ENCODE data around the gene RAB19. TPM values are rescaled to one million over a fixed set of nuclear protein-coding genes. Genes with fewer than 3 reads are reported as not detected.

Gene RAB19
- total and polyA plus RNA-seq, 7 donors = 1.8 to 8.2 (median 3.0) TPM; not detected in 4

DNA sequence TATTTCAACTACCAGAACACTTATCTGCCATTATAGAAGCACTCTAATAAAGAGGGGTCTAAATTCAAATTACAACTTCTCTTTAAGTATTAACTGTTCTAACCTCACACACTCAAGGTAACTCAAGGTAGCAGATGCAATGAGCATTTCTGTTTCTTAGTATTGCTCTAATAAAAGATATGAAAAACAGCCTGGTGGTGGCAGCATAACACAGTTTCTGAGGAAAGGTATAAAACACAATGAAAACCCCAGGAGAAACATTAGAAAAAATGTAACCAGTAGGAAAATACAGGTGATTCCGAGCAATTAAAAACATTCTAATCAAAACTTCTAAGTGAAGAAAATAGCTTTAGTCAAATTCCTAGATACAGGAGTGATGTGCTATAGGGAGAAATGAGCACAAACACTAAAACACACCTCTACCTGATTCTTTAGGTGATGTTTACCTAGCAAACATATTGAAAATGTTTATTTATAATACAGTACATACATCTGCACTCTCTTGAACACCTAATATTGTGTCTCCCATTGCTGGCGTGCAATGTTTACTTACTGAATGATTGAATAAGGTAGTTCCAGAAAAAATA is 72.0 kb downstream of the RAB19 start:
- TF ChIP-seq, protein P1, sequence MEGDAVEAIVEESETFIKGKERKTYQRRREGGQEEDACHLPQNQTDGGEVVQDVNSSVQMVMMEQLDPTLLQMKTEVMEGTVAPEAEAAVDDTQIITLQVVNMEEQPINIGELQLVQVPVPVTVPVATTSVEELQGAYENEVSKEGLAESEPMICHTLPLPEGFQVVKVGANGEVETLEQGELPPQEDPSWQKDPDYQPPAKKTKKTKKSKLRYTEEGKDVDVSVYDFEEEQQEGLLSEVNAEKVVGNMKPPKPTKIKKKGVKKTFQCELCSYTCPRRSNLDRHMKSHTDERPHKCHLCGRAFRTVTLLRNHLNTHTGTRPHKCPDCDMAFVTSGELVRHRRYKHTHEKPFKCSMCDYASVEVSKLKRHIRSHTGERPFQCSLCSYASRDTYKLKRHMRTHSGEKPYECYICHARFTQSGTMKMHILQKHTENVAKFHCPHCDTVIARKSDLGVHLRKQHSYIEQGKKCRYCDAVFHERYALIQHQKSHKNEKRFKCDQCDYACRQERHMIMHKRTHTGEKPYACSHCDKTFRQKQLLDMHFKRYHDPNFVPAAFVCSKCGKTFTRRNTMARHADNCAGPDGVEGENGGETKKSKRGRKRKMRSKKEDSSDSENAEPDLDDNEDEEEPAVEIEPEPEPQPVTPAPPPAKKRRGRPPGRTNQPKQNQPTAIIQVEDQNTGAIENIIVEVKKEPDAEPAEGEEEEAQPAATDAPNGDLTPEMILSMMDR (IDR thresholded peaks at IDR 0.05) = peak in 3 of 4 experiments; percentile 44 to 55 (median 47)
- no peak for TF ChIP-seq POLR2AphosphoS5 (IDR thresholded peaks at IDR 0.05)
- H3K9me3 ChIP-seq = no peaks in the 10 kb centered on the region
- H3K27me3 ChIP-seq = no peaks in the 10 kb centered on the region
- DNase-seq = peak; percentile 57
- WGBS, 2 donors = 12 to 44% methylated on average over 2 of the region's 2 CpGs
- peaks cover 0 to 34% (median 22%) of the 10 kb centered on the region in 4 donors for H3K4me1 ChIP-seq
- peaks cover 0 to 13% (median 2%) of the 10 kb centered on the region in 4 donors for H3K36me3 ChIP-seq
- no peak overlapping the region for H3K4me3 ChIP-seq
- intact Hi-C loops (cut with DNase I) = loop anchor here (2.0 to 10.0 kb wide), 4 partner anchors 41 to 539 kb away; partner anchors contain the start of genes KDM7A and MRPS33
- peak overlapping the region in 1 of 4 donors; percentile 87 for H3K27ac ChIP-seq

DNA sequence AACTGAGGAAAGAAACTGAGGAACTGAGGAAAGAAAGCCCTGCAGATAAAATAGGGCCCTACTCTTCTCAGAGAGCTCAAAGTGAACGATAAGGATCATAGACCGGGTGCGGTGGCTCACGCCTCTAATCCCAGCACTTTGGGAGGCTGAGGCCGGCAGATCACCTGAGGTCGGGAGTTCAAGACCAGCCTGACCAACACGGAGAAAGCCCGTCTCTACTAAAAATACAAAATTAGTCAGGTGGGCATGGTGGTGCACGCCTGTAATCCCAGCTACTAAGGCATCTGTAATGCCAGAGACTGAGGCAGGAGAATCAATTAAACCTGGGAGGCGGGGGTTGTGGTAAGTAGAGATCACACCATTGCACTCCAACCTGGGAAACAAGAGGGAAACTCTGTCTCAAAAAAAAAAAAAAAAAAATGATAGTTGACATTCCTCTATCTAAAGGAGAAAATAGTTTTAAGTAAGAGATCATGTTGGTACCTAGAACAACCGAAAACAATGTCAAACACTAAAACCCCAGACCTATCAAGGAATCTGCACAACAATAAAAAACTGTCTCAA is 72.9 kb downstream of the RAB19 start:
- Histone ChIP-seq H3K4me1 (peaks cover 0 to 34% (median 22%) of the 10 kb centered on the region in 4 donors), H3K4me3 (no peak overlapping the region), H3K27ac (peak overlapping the region in 2 of 4 donors; percentile 87 to 96), H3K9me3 (no peaks in the 10 kb centered on the region), H3K27me3 (no peaks in the 10 kb centered on the region), H3K36me3 (peaks cover 0 to 3% (median 0%) of the 10 kb centered on the region in 4 donors)
- no peak for DNase-seq
- WGBS, 2 donors = 28 to 76% methylated on average over 11 of the region's 11 CpGs
- intact Hi-C loops (cut with DNase I) = loop anchor here (2.0 to 10.0 kb wide), 4 partner anchors 41 to 538 kb away; partner anchors contain the start of genes KDM7A and MRPS33
- no peak for TF ChIP-seq EP300 (IDR thresholded peaks at IDR 0.05)
- TF ChIP-seq POLR2A (IDR thresholded peaks at IDR 0.05) = no peak

Small RNA genes within 50 kb of the gene (small RNA-seq; reads per million reads assigned to genes)
- gene RNA5SP247 (0 reads per million in 3 donors), gene RNA5SP248 (60.3 to 75.4 (median 61.2) reads per million in 3 donors)

Other genes with a start within 250 kb of the RAB19 start
- 10 to 100 TPM; 17.0 to 31.6 (median 26.4) TPM for gene KDM7A, start 227.1 kb upstream of the RAB19 start, total RNA-seq
- gene KDM7A, start 227.1 kb upstream of the RAB19 start, polyA plus RNA-seq = 10 to 100 TPM in 1 of 3 donors, 1 to 10 TPM in 2; 8.4 to 10.4 (median 9.6) TPM
- 100 to 1,000 TPM in 1 of 4 donors, 10 to 100 TPM in 3; 54.6 to 109 (median 67.0) TPM for gene SLC37A3, start 5.5 kb upstream of the RAB19 start, total RNA-seq
- 10 to 100 TPM; 12.3 to 23.0 (median 13.8) TPM for gene SLC37A3, start 5.5 kb upstream of the RAB19 start, polyA plus RNA-seq
- gene MKRN1, start 75.4 kb downstream of the RAB19 start, total RNA-seq = 10 to 100 TPM; 63.5 to 73.7 (median 69.4) TPM
- 100 to 1,000 TPM in 2 of 3 donors, 10 to 100 TPM in 1; 83.8 to 118 (median 103) TPM for gene MKRN1, start 75.4 kb downstream of the RAB19 start, polyA plus RNA-seq
- gene DENND2A, start 236.8 kb downstream of the RAB19 start, total RNA-seq = 10 to 100 TPM in 3 of 4 donors, 1 to 10 TPM in 1; 7.6 to 38.8 (median 13.6) TPM
- 10 to 100 TPM in 1 of 3 donors, 1 to 10 TPM in 2; 6.2 to 22.2 (median 7.2) TPM for gene DENND2A, start 236.8 kb downstream of the RAB19 start, polyA plus RNA-seq